Neural cell (in vitro differentiated cells): ENCODE measurements around the gene GLI2. TPM values are rescaled to one million over a fixed set of nuclear protein-coding genes. Genes with fewer than 3 reads are reported as not detected.

Experiments
- H2AFZ ChIP-seq: fragments of 200-600, 300-800 bp; sonication (generic), shearing (Covaris generic); 2 replicates; pipeline ENCODE4 v1.6.0; 2014; ENCODE audit warnings: low read depth, mild to moderate bottlenecking, antibody characterized with exemption, low read length, moderate library complexity
- H3F3A ChIP-seq: fragments of 200-600 bp; shearing (Covaris generic); 2 replicates; pipeline ENCODE4 v1.6.1; 2016; ENCODE audit warnings: mild to moderate bottlenecking, moderate library complexity, mixed read lengths, antibody characterized with exemption, low read length; ENCODE audit not compliant: insufficient read depth, poor library complexity, severe bottlenecking
- H3K27ac ChIP-seq: fragments of 200-600, 300-800 bp; sonication (generic), shearing (Covaris generic); 2 replicates; pipeline ENCODE4 v1.5.1; 2014; ENCODE audit warnings: mild to moderate bottlenecking, low read length, moderate library complexity
- H3K27me3 ChIP-seq: fragments of 300-800, 200-600 bp; sonication (generic), shearing (Covaris generic); 2 replicates; pipeline ENCODE4 v1.6.0; 2014; ENCODE audit warnings: mild to moderate bottlenecking, low read depth, low read length, moderate library complexity; ENCODE audit not compliant: insufficient read depth
- H3K36me3 ChIP-seq: fragments of 300-800, 200-600 bp; sonication (generic), shearing (Covaris generic); 2 replicates; pipeline ENCODE4 v1.5.1; 2014; ENCODE audit warnings: mild to moderate bottlenecking, antibody characterized with exemption, low read length, moderate library complexity; ENCODE audit not compliant: insufficient read depth
- H3K4me2 ChIP-seq: fragments of 300-800, 200-600 bp; sonication (generic), shearing (Covaris generic); 2 replicates; pipeline ENCODE4 v1.6.0; 2014; ENCODE audit warnings: mild to moderate bottlenecking, low read length
- H3K4me3 ChIP-seq: fragments of 300-800, 200-600 bp; sonication (generic), shearing (Covaris generic); 2 replicates; pipeline ENCODE4 v1.5.1; 2014; ENCODE audit warnings: mild to moderate bottlenecking, low read length, moderate library complexity
- H3K79me2 ChIP-seq: fragments of 200-600 bp; shearing (Covaris generic); replicated peaks from 2 replicates; pipeline ENCODE4 v1.6.0; 2014; ENCODE audit warnings: mild to moderate bottlenecking, low read length, moderate library complexity; ENCODE audit not compliant: insufficient read depth
- H3K9ac ChIP-seq: fragments of 300-800, 200-600 bp; sonication (generic), shearing (Covaris generic); 2 replicates; pipeline ENCODE4 v1.6.1; 2016; ENCODE audit warnings: mild to moderate bottlenecking, low read length, mixed read lengths
- H3K9me2 ChIP-seq: fragments of 200-600 bp; shearing (Covaris generic); 2 replicates; pipeline ENCODE4 v1.6.1; 2016; ENCODE audit warnings: mild to moderate bottlenecking, low read length, mixed read lengths; ENCODE audit not compliant: insufficient read depth
- H3K9me3 ChIP-seq: fragments of 200-600, 300-800 bp; sonication (generic), shearing (Covaris generic); 2 replicates; pipeline ENCODE4 v1.6.1; 2016; ENCODE audit warnings: mild to moderate bottlenecking, mixed run types, low read length, moderate library complexity, mixed read lengths
- H4K20me1 ChIP-seq: fragments of 200-600 bp; shearing (Covaris generic); 2 replicates; pipeline ENCODE4 v1.6.1; 2016; ENCODE audit warnings: mild to moderate bottlenecking, mixed run types; ENCODE audit not compliant: insufficient read depth
- EP300 ChIP-seq: fragments of 450-650 bp; conservative IDR thresholded peaks from 2 replicates; pipeline ENCODE4 v1.6.1; 2014; ENCODE audit warnings: antibody characterized with exemption, mild to moderate bottlenecking, moderate library complexity; ENCODE audit not compliant: poor library complexity, severe bottlenecking
- EZH2 ChIP-seq: fragments of 200-600, 300-800 bp; shearing (Covaris generic), sonication (generic); IDR thresholded peaks from 2 replicates; pipeline ENCODE4 v1.6.1; 2014; ENCODE audit warnings: antibody characterized with exemption, low read length, borderline replicate concordance, mild to moderate bottlenecking; ENCODE audit not compliant: insufficient read depth, poor library complexity, severe bottlenecking
- MXI1 ChIP-seq: fragments of 450-650 bp; conservative IDR thresholded peaks from 2 replicates; pipeline ENCODE4 v1.6.1; 2014; ENCODE audit warnings: antibody characterized with exemption, mild to moderate bottlenecking; ENCODE audit not compliant: poor library complexity, severe bottlenecking
- POLR2AphosphoS5 ChIP-seq: IDR thresholded peaks from 2 replicates; pipeline ENCODE4 v1.6.1; 2012
- RAD21 ChIP-seq: fragments of 450-650 bp; conservative IDR thresholded peaks from 2 replicates; pipeline ENCODE4 v1.6.1; 2014; ENCODE audit warnings: antibody characterized with exemption, mild to moderate bottlenecking, moderate library complexity
- SMC3 ChIP-seq: fragments of 450-650 bp; conservative IDR thresholded peaks from 2 replicates; pipeline ENCODE4 v1.6.1; 2014; ENCODE audit warnings: antibody characterized with exemption, mild to moderate bottlenecking, moderate library complexity; ENCODE audit not compliant: poor library complexity
- TAF1 ChIP-seq: IDR thresholded peaks from 2 replicates; pipeline ENCODE4 v1.6.1; 2012; ENCODE audit warnings: low read depth
- polyA plus RNA-seq: library from polyadenylated mRNA; depleted of rRNA; stranded (reverse); fragments of >200 nt; gene quantifications from 2 replicates; pipeline ENCODE4 v1.2.3, GENCODE V29; 2014
- TF ChIP-seq, protein P1 (sequence below): fragments of 450-650 bp; IDR thresholded peaks from 2 replicates; pipeline ENCODE4 v1.5.1; 2014; ENCODE audit warnings: antibody characterized with exemption, mild to moderate bottlenecking, moderate library complexity; ENCODE audit not compliant: poor library complexity, severe bottlenecking
- TF ChIP-seq, protein P2 (sequence below): IDR thresholded peaks from 2 replicates; pipeline ENCODE4 v1.6.1; 2012; ENCODE audit warnings: borderline replicate concordance

GLI2 gene
- polyA plus RNA-seq, 1 donor from 2014 or later = 0.14 TPM

DNA sequence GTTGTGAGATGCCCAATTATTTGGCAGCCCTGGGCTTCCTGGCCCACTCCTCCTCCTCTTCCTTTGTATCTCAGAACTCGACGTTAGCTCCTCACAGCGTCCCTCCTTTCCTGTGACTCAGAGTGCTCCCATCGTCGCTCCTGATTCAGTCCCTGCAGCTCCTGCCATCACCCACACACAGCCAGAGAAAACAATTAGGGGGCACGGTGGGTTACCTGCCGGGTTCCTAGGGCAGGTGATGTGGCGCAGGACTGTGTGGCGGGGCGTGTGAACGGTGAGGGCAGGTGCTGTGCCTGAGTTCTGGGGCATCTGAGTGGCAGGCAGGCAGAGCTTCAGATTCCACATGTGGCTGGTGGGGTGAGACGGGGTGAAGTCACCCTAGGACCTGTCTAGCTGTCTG lies 42.6 kb downstream of the GLI2 start:
- Histone ChIP-seq H3K27ac (no peak overlapping the region), H3K9me3 (no peaks in the 10 kb centered on the region), H3F3A (no peaks in the 10 kb centered on the region), H4K20me1 (no peaks in the 10 kb centered on the region), H3K9ac (no peak overlapping the region), H3K36me3 (no peaks in the 10 kb centered on the region), H3K4me3 (no peak overlapping the region), H2AFZ (no peak overlapping the region), H3K27me3 (no peaks in the 10 kb centered on the region), H3K79me2 (peaks cover 30% of the 10 kb centered on the region), H3K9me2 (no peaks in the 10 kb centered on the region), H3K4me2 (no peak overlapping the region)
- TF ChIP-seq SMC3 (no peak), TAF1 (no peak), MXI1 (no peak), EP300 (no peak), RAD21 (no peak), POLR2AphosphoS5 (no peak), EZH2 (no peak)
- TF ChIP-seq, protein P1, sequence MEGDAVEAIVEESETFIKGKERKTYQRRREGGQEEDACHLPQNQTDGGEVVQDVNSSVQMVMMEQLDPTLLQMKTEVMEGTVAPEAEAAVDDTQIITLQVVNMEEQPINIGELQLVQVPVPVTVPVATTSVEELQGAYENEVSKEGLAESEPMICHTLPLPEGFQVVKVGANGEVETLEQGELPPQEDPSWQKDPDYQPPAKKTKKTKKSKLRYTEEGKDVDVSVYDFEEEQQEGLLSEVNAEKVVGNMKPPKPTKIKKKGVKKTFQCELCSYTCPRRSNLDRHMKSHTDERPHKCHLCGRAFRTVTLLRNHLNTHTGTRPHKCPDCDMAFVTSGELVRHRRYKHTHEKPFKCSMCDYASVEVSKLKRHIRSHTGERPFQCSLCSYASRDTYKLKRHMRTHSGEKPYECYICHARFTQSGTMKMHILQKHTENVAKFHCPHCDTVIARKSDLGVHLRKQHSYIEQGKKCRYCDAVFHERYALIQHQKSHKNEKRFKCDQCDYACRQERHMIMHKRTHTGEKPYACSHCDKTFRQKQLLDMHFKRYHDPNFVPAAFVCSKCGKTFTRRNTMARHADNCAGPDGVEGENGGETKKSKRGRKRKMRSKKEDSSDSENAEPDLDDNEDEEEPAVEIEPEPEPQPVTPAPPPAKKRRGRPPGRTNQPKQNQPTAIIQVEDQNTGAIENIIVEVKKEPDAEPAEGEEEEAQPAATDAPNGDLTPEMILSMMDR = no peak
- TF ChIP-seq, protein P2, sequence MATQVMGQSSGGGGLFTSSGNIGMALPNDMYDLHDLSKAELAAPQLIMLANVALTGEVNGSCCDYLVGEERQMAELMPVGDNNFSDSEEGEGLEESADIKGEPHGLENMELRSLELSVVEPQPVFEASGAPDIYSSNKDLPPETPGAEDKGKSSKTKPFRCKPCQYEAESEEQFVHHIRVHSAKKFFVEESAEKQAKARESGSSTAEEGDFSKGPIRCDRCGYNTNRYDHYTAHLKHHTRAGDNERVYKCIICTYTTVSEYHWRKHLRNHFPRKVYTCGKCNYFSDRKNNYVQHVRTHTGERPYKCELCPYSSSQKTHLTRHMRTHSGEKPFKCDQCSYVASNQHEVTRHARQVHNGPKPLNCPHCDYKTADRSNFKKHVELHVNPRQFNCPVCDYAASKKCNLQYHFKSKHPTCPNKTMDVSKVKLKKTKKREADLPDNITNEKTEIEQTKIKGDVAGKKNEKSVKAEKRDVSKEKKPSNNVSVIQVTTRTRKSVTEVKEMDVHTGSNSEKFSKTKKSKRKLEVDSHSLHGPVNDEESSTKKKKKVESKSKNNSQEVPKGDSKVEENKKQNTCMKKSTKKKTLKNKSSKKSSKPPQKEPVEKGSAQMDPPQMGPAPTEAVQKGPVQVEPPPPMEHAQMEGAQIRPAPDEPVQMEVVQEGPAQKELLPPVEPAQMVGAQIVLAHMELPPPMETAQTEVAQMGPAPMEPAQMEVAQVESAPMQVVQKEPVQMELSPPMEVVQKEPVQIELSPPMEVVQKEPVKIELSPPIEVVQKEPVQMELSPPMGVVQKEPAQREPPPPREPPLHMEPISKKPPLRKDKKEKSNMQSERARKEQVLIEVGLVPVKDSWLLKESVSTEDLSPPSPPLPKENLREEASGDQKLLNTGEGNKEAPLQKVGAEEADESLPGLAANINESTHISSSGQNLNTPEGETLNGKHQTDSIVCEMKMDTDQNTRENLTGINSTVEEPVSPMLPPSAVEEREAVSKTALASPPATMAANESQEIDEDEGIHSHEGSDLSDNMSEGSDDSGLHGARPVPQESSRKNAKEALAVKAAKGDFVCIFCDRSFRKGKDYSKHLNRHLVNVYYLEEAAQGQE = no peak

DNA sequence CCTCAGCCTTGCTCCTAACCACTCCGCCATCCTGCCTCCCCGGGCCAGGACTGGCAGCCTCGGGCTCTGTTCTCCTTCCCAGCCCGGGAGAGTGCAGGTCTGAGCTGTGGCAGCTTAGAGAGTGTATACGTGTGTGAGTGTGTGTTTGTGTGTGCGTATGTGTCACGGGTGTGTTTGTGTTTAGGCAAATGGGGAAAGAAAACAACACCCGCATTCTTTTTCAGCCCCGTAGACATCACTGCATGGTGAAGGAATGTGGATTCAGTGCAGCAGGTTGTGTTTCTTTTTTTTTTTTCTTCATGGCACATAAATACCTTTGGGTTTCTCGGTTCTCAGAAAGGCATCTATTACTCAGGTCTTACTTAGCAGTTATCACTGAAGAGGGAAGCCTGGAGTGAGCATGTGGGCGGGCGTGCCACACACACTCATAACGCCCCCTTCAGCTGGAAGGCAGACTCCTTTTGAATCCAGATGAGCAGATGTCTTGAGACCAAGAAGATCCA lies 44.2 kb downstream of the GLI2 start:
- TF ChIP-seq EZH2 (no peak), RAD21 (no peak), TAF1 (no peak), EP300 (no peak), POLR2AphosphoS5 (no peak), SMC3 (no peak), MXI1 (no peak)
- TF ChIP-seq, protein P2 = no peak
- TF ChIP-seq, protein P1 = no peak
- Histone ChIP-seq H3F3A (no peaks in the 10 kb centered on the region), H4K20me1 (no peaks in the 10 kb centered on the region), H3K79me2 (peaks cover 22% of the 10 kb centered on the region), H3K27ac (no peak overlapping the region), H3K9me2 (no peaks in the 10 kb centered on the region), H3K4me2 (no peak overlapping the region), H3K9me3 (no peaks in the 10 kb centered on the region), H3K4me3 (no peak overlapping the region), H2AFZ (no peak overlapping the region), H3K9ac (no peak overlapping the region), H3K36me3 (no peaks in the 10 kb centered on the region), H3K27me3 (no peaks in the 10 kb centered on the region)
